ENCODE measurements around the gene PYGM. TPM values are rescaled to one million over a fixed set of nuclear protein-coding genes. Genes with fewer than 3 reads are reported as not detected.

The PYGM gene
- total RNA-seq, 1 experiment from 2014 or later, result 6.6 TPM

DNA sequence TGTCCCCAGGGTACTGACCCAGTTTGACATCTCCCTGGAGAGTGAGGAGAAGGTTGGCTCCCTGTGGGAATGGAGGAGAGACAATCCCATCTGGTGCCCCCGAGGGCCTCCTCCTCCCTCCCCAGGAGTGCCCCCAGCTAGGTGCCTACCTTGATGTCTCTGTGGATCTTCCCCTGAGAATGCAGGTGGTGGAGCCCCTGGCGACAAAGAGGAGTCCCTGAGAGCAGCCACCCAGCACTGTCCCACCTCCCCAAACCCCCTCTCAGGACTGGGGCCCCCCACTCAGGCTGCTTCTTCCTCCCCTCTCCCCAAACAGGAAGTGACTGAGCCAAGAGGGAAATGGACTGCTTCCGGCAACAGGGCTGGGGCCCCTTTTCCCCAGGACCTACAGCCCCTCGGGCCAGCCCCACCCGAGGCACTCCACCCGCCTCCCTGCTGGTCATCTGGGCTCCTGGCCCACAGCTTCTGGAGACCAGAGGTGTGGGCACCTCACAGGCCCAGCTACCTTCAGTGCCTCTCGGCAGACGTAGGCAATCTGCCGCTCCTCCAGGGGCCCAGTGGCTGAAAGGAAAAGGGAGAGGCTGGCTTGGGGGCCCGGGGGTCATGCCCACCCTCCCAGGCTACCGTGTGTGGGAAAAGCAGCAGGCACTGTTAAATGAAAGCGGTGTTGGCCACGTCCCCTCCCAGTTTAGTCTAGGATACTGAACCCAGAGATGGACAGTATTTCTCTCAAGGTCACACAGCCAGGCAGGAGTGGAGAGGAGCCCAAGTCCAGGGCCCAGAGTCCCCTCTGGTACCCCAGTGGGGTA lies 42.0 kb upstream of the PYGM start:
- POLR2A ChIA-PET, result no interaction called here
- no peak overlapping the region for H3K27ac Mint-ChIP-seq
- no peak for ATAC-seq

DNA sequence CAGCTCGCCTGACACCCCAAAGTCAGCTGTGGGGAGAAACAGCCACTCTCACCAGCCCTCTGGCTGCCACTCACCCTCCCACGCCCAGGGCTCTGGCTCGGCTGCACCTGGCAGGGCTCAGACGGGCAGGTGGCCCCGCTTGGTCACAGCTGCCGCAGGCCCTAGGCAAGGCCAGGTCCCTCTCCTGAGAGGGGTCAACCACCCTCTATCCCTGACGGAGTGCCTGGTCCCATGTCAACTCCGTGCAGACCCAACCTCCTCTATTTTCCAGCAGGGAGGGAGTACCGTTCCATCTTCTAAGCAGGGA lies 41.3 kb upstream of the PYGM start:
- H3K9me3 Mint-ChIP-seq, result no peaks in the 10 kb centered on the region
- ATAC-seq (no peak), DNase-seq (ENCODE audit: low spot score) (no peak)
- H3K27ac Mint-ChIP-seq, result no peak overlapping the region
- H3K27me3 Mint-ChIP-seq (ENCODE audit: low read depth), result no peaks in the 10 kb centered on the region
- H3K4me3 Mint-ChIP-seq, result no peak overlapping the region
- peaks cover 11% of the 10 kb centered on the region for H3K4me1 Mint-ChIP-seq
- CTCF ChIA-PET, result interaction anchor here (0.8 to 2.5 kb wide), 3 partner anchors 14 to 37 kb away, joined by 3 to 13 read pairs (median 7); partner anchors contain the start of gene SF1
- 0 out of 2 replicates have a peak, but pooled peaks cover 6% of the 10 kb centered on the region for H3K36me3 Mint-ChIP-seq
- POLR2A ChIA-PET, result no interaction called here
- TF ChIP-seq, protein P1, sequence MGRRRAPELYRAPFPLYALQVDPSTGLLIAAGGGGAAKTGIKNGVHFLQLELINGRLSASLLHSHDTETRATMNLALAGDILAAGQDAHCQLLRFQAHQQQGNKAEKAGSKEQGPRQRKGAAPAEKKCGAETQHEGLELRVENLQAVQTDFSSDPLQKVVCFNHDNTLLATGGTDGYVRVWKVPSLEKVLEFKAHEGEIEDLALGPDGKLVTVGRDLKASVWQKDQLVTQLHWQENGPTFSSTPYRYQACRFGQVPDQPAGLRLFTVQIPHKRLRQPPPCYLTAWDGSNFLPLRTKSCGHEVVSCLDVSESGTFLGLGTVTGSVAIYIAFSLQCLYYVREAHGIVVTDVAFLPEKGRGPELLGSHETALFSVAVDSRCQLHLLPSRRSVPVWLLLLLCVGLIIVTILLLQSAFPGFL (CRISPR knock-in tag; IDR thresholded peaks at IDR 0.05; ENCODE audit: borderline replicate concordance), result no peak
- TF ChIP-seq SMAD4 (CRISPR knock-in tag; IDR thresholded peaks at IDR 0.05), result no peak
- TF ChIP-seq, protein P2, sequence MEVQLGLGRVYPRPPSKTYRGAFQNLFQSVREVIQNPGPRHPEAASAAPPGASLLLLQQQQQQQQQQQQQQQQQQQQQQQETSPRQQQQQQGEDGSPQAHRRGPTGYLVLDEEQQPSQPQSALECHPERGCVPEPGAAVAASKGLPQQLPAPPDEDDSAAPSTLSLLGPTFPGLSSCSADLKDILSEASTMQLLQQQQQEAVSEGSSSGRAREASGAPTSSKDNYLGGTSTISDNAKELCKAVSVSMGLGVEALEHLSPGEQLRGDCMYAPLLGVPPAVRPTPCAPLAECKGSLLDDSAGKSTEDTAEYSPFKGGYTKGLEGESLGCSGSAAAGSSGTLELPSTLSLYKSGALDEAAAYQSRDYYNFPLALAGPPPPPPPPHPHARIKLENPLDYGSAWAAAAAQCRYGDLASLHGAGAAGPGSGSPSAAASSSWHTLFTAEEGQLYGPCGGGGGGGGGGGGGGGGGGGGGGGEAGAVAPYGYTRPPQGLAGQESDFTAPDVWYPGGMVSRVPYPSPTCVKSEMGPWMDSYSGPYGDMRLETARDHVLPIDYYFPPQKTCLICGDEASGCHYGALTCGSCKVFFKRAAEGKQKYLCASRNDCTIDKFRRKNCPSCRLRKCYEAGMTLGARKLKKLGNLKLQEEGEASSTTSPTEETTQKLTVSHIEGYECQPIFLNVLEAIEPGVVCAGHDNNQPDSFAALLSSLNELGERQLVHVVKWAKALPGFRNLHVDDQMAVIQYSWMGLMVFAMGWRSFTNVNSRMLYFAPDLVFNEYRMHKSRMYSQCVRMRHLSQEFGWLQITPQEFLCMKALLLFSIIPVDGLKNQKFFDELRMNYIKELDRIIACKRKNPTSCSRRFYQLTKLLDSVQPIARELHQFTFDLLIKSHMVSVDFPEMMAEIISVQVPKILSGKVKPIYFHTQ (CRISPR knock-in tag; IDR thresholded peaks at IDR 0.05), result no peak
- TF ChIP-seq, protein P3, sequence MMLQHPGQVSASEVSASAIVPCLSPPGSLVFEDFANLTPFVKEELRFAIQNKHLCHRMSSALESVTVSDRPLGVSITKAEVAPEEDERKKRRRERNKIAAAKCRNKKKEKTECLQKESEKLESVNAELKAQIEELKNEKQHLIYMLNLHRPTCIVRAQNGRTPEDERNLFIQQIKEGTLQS (CRISPR knock-in tag; conservative IDR thresholded peaks at IDR 0.05), result no peak
- no peak for TF ChIP-seq NFE2L1 (CRISPR knock-in tag; IDR thresholded peaks at IDR 0.05)
- TF ChIP-seq, protein P4, sequence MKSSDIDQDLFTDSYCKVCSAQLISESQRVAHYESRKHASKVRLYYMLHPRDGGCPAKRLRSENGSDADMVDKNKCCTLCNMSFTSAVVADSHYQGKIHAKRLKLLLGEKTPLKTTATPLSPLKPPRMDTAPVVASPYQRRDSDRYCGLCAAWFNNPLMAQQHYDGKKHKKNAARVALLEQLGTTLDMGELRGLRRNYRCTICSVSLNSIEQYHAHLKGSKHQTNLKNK (CRISPR knock-in tag; IDR thresholded peaks at IDR 0.05), result no peak
- no peak for TF ChIP-seq ESRRA (CRISPR knock-in tag; IDR thresholded peaks at IDR 0.05; ENCODE audit: borderline replicate concordance)
- TF ChIP-seq, protein P5, sequence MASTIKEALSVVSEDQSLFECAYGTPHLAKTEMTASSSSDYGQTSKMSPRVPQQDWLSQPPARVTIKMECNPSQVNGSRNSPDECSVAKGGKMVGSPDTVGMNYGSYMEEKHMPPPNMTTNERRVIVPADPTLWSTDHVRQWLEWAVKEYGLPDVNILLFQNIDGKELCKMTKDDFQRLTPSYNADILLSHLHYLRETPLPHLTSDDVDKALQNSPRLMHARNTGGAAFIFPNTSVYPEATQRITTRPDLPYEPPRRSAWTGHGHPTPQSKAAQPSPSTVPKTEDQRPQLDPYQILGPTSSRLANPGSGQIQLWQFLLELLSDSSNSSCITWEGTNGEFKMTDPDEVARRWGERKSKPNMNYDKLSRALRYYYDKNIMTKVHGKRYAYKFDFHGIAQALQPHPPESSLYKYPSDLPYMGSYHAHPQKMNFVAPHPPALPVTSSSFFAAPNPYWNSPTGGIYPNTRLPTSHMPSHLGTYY (CRISPR knock-in tag; IDR thresholded peaks at IDR 0.05), result no peak
- TF ChIP-seq ZNF232 (CRISPR knock-in tag; IDR thresholded peaks at IDR 0.05), result no peak

More for the DNA sequence above, 42.0 kb upstream of the PYGM start:
- Mint-ChIP-seq H3K27me3 (ENCODE audit: low read depth) (no peaks in the 10 kb centered on the region), H3K4me3 (peak overlapping the region; percentile 63), H3K36me3 (peaks cover 9% of the 10 kb centered on the region; the same call in 1 of the 2 replicates), H3K4me1 (peaks cover 11% of the 10 kb centered on the region), H3K9me3 (no peaks in the 10 kb centered on the region)
- no peak for DNase-seq (ENCODE audit: low spot score)
- TF ChIP-seq GRHL2 (CRISPR knock-in tag; IDR thresholded peaks at IDR 0.05; ENCODE audit: insufficient replicate concordance, severe bottlenecking), result no peak
- TF ChIP-seq RORB (CRISPR knock-in tag; IDR thresholded peaks at IDR 0.05), result no peak
- TF ChIP-seq, protein P6, sequence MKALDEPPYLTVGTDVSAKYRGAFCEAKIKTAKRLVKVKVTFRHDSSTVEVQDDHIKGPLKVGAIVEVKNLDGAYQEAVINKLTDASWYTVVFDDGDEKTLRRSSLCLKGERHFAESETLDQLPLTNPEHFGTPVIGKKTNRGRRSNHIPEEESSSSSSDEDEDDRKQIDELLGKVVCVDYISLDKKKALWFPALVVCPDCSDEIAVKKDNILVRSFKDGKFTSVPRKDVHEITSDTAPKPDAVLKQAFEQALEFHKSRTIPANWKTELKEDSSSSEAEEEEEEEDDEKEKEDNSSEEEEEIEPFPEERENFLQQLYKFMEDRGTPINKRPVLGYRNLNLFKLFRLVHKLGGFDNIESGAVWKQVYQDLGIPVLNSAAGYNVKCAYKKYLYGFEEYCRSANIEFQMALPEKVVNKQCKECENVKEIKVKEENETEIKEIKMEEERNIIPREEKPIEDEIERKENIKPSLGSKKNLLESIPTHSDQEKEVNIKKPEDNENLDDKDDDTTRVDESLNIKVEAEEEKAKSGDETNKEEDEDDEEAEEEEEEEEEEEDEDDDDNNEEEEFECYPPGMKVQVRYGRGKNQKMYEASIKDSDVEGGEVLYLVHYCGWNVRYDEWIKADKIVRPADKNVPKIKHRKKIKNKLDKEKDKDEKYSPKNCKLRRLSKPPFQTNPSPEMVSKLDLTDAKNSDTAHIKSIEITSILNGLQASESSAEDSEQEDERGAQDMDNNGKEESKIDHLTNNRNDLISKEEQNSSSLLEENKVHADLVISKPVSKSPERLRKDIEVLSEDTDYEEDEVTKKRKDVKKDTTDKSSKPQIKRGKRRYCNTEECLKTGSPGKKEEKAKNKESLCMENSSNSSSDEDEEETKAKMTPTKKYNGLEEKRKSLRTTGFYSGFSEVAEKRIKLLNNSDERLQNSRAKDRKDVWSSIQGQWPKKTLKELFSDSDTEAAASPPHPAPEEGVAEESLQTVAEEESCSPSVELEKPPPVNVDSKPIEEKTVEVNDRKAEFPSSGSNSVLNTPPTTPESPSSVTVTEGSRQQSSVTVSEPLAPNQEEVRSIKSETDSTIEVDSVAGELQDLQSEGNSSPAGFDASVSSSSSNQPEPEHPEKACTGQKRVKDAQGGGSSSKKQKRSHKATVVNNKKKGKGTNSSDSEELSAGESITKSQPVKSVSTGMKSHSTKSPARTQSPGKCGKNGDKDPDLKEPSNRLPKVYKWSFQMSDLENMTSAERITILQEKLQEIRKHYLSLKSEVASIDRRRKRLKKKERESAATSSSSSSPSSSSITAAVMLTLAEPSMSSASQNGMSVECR (CRISPR knock-in tag; IDR thresholded peaks at IDR 0.05; ENCODE audit: borderline replicate concordance), result no peak
- TF ChIP-seq, protein P7, sequence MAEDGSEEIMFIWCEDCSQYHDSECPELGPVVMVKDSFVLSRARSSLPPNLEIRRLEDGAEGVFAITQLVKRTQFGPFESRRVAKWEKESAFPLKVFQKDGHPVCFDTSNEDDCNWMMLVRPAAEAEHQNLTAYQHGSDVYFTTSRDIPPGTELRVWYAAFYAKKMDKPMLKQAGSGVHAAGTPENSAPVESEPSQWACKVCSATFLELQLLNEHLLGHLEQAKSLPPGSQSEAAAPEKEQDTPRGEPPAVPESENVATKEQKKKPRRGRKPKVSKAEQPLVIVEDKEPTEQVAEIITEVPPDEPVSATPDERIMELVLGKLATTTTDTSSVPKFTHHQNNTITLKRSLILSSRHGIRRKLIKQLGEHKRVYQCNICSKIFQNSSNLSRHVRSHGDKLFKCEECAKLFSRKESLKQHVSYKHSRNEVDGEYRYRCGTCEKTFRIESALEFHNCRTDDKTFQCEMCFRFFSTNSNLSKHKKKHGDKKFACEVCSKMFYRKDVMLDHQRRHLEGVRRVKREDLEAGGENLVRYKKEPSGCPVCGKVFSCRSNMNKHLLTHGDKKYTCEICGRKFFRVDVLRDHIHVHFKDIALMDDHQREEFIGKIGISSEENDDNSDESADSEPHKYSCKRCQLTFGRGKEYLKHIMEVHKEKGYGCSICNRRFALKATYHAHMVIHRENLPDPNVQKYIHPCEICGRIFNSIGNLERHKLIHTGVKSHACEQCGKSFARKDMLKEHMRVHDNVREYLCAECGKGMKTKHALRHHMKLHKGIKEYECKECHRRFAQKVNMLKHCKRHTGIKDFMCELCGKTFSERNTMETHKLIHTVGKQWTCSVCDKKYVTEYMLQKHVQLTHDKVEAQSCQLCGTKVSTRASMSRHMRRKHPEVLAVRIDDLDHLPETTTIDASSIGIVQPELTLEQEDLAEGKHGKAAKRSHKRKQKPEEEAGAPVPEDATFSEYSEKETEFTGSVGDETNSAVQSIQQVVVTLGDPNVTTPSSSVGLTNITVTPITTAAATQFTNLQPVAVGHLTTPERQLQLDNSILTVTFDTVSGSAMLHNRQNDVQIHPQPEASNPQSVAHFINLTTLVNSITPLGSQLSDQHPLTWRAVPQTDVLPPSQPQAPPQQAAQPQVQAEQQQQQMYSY (CRISPR knock-in tag; IDR thresholded peaks at IDR 0.05), result no peak
- no peak for TF ChIP-seq ZNF423 (CRISPR knock-in tag; IDR thresholded peaks at IDR 0.05)
- TF ChIP-seq JUN (CRISPR knock-in tag; IDR thresholded peaks at IDR 0.05), result no peak
- TF ChIP-seq CBFB (CRISPR knock-in tag; IDR thresholded peaks at IDR 0.05; ENCODE audit: low read depth), result no peak
- TF ChIP-seq SMAD3 (CRISPR knock-in tag; IDR thresholded peaks at IDR 0.05; ENCODE audit: borderline replicate concordance), result no peak
- TF ChIP-seq OVOL2 (CRISPR knock-in tag; IDR thresholded peaks at IDR 0.05; ENCODE audit: borderline replicate concordance), result no peak
- CTCF ChIA-PET, result interaction anchor here (0.6 to 3.7 kb wide), 9 partner anchors 14 to 475 kb away, joined by 3 to 33 read pairs (median 13); partner anchors contain the start of genes CDC42BPG, RASGRP2 and SF1
